NT2/D1 (cell line): ENCODE measurements around the gene PLIN4.

Experiments
- YY1 ChIP-seq: IDR thresholded peaks from 2 replicates; pipeline ENCODE4 v1.6.1; 2011; ENCODE audit not compliant: insufficient read length, insufficient read depth
- ZNF274 ChIP-seq: IDR thresholded peaks from 2 replicates; pipeline ENCODE4 v1.6.1; 2011; ENCODE audit warnings: mild to moderate bottlenecking, low read depth, low read length

- TF ChIP-seq YY1 = no peak
- no peak for TF ChIP-seq ZNF274
Measured at GRCh38 chr19:4513248-4513647, 5.0 kb downstream of the PLIN4 start.
